T-helper 2 cell treated with Interferon-gamma antibody and Interleukin-4, amounts not matched to agents 100 ng/mL and 5 ng/mL, for 36 hours (primary cell): ENCODE data around the gene NFATC2. TPM values are rescaled to one million over a fixed set of nuclear protein-coding genes. Genes with fewer than 3 reads are reported as not detected.

Source experiments
- intact Hi-C: fragments of 100-400 bp; cut with micrococcal nuclease; formaldehyde crosslinking; loops from one replicate; pipeline ENCODE4 v1.15.1; 2023
- total RNA-seq: library from RNA; stranded (reverse); gene quantifications from 2 replicates; pipeline ENCODE4 v1.2.3, GENCODE V29; 2022

The NFATC2 gene
- total RNA-seq, 1 donor from 2014 or later, result 62.3 TPM

GRCh38 chr20:51420805-51421204 lies 121.7 kb downstream of the NFATC2 start:
- intact Hi-C loops, result no loop called here

DNA sequence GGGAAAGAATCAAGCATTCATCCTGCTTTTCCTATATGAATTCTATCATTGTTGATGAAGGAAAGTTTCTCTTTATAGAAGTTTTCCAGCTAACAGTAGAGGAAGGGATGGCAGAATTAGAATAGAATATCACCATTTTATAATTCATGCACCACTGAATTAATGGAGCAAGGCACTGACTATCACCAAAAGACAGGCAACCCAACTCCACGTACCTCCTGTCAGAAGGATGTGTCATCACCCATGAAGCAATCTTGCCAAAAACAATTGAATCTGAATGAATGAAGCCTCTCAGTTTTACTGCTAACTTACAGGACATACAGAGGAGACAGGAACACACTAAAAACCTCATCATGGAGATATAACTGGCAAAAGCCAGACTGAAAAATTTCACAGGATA lies 122.4 kb downstream of the NFATC2 start:
- intact Hi-C loops, result no loop called here

- intact Hi-C loops, result no loop called here
Observed at GRCh38 chr20:51419646-51420045, 122.9 kb downstream of the NFATC2 start.

DNA sequence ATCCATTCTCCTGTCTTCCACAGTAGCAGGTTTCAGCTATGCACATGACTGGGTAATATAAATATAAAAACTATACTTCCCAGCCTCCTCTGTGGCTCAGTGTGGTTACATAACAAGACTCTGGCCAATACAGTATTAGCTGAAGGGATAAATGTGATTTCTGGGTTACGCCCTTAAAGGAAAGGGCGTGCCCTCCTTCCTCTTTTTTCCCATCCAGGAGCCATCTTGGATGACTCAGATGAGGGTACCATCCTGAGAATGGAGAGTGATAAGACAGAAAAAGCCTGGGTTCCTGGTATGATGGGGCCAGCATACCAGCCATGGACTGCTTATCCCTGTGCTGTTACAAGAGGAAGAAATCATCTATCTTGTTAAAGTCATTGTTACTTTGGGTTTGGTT lies 123.3 kb downstream of the NFATC2 start:
- intact Hi-C loops, result no loop called here

DNA sequence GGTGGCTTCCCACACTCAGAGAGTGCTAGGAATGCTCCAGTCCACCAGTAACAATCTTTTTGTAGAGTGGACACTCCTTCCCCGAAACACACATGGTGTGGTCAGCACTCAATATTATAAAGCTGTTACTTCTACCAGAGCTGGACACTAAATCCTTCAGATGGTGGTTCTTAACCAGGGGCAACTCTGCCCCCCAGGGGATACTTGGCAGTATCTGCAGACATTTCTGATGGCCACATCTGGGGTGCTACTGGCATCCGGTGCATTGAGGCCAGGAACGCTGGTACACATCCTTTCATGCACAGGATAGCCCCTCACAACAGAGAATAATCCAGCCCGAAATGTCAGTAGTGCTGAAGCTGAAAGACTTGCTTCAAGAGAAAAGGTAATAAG lies 124.4 kb downstream of the NFATC2 start:
- intact Hi-C loops, result no loop called here

GRCh38 chr20:51417250-51418136 lies 125.0 kb downstream of the NFATC2 start:
- intact Hi-C loops, result no loop called here

- intact Hi-C loops, result no loop called here
Observed at GRCh38 chr20:51416532-51417249, 125.8 kb downstream of the NFATC2 start.

DNA sequence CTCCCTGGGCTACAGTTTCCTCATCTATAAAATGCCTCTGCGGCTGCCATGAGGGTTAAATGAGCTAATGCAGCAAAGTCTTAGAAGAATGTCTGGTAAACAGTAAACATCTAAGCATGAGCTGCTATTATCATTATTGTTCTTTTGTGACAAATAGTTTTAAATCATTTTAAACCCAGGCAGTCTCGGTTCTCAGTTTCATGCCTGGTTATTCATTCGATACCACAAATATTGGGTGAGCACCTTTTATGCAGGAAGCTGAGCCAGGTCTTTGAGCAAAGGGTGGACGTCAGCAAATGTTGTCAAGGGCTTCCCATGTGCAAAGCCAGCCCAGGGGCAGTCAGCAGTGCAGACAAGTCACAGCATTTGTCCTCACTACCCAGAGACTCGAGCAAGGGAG lies 128.7 kb downstream of the NFATC2 start:
- intact Hi-C loops, result no loop called here

- intact Hi-C loops, result no loop called here
Observed at GRCh38 chr20:51412951-51413481, 129.5 kb downstream of the NFATC2 start.

DNA sequence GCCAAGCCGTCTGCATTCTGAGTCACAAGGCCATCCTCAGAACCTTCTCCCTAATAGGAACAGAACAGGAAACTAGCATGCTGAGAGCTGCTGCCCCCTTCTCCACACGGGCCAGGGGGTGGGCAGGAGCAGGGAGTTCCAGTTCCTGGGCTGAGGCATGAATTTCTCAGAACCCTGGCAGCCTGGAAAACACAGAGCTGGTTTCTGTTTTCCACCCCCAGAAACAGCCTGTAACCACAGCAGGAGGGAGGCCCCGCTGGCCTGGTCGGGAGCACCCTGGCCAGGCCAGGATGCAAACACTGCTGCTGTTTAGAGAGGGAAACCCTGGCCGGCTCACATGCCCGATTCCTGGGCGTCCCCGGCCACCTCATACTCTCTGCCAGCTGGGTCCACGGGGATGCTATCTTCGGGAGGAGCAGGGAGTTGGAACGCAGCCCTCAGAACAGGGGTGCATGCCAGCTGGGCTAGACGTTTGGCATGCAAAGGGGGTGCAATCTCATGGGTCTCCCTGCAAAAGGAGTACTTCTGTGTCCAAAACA lies 130.1 kb downstream of the NFATC2 start:
- intact Hi-C loops, result no loop called here

- intact Hi-C loops, result no loop called here
Observed at GRCh38 chr20:51411870-51412269, 130.6 kb downstream of the NFATC2 start.

GRCh38 chr20:51410586-51411325 lies 131.8 kb downstream of the NFATC2 start:
- intact Hi-C loops, result no loop called here

DNA sequence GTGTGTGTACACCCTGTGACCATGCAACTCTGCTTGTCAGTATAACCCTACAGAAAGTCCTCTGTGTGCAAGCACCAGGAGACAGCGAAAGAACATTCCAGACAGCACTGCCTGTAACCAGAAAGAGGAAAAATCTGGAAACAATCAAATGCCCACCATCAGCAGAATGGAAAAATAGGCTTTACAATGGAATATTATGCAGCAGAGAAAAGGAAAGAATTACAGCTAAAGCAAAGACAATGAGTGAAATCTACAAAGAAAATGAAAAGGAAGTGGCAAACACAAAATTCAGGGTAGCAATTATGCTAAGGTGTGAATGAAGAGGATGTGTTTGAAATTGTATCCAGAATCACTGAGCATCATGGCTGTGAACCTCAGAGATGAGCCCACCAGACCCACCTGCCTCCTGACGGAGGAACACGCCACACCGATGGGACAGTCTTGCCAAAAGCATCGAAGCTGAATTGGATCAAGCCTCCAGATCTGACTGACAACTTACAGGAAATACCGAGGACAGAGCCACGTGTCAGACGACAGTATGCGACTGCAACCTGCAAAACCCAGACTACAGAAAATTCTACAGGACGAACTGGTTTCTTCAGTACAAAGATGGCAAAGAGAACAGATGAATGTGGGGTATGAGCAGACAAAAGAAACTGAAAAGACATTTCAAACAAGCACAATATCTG lies 133.2 kb downstream of the NFATC2 start:
- intact Hi-C loops, result no loop called here

GRCh38 chr20:51404297-51405060 lies 138.0 kb downstream of the NFATC2 start:
- intact Hi-C loops, result loop anchor here (5.0 kb wide), 3 partner anchors 78 to 788 kb away; partner anchors contain the start of genes ADNP and ZFP64

- intact Hi-C loops, result loop anchor here (5.0 kb wide), 3 partner anchors 79 to 789 kb away; partner anchors contain the start of genes ADNP and ZFP64
Observed at GRCh38 chr20:51403466-51404220, 138.9 kb downstream of the NFATC2 start.

DNA sequence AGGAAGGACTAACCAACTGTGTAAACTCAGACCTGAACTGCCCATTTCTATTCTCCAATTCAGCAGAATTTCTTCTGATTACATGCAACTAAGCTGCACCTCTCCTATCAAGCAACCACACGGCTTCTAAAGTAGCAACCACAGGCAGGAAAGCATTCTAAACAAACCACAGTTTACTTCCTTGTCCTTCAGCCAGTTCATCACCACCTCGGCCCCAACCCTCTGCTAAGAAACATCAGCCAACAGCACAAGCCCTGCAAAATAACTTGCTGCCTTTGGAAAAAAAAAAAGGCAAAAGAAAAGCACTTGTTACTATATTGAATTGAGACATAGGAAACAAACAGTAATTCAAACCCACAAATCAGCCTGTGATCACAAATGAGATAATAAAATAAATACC lies 140.3 kb downstream of the NFATC2 start:
- intact Hi-C loops, result loop anchor here (5.0 kb wide), 3 partner anchors 80 to 790 kb away; partner anchors contain the start of genes ADNP and ZFP64

GRCh38 chr20:51401496-51401895 lies 141.0 kb downstream of the NFATC2 start:
- intact Hi-C loops, result loop anchor here (5.0 kb wide), 3 partner anchors 81 to 791 kb away; partner anchors contain the start of genes ADNP and ZFP64

GRCh38 chr20:51400051-51400926 lies 142.2 kb downstream of the NFATC2 start:
- intact Hi-C loops, result loop anchor here (1.0 to 5.0 kb wide), 5 partner anchors 82 to 792 kb away; partner anchors contain the start of genes ADNP and ZFP64
